Peyer's patch (tissue), 4 donors: ENCODE data around the gene MYMX. TPM values are rescaled to one million over a fixed set of nuclear protein-coding genes. Genes with fewer than 3 reads are reported as not detected.
A peak's percentile ranks its signal among the peaks of the same experiment; 100 is the strongest.

ENCODE experiments used
- DNase-seq, 3 donors: peaks; one replicate each; pipeline ENCODE4 v3.0.0-alpha.2; 2017 to 2019
- H3K27ac ChIP-seq, 4 donors: fragments of 200-600 bp; sonication (generic); one replicate each; pipeline ENCODE4 v1.5.1; 2016 to 2019
- H3K27me3 ChIP-seq, 2 donors: fragments of 200-600 bp; sonication (generic); one replicate each; pipeline ENCODE4 v1.5.1; 2019
- H3K36me3 ChIP-seq, 3 donors: fragments of 200-600 bp; sonication (generic); one replicate each; pipeline ENCODE4 v1.5.1; 2016 to 2019
- H3K4me1 ChIP-seq, 4 donors: fragments of 200-600 bp; sonication (generic); one replicate each; pipeline ENCODE4 v1.5.1; 2016 to 2019
- H3K4me3 ChIP-seq, 4 donors: fragments of 200-600 bp; sonication (generic); 1 replicate in 3 of 4; 2 replicates in 1 of 4; pipeline ENCODE4 v1.5.1; 2016 to 2019; ENCODE audit warnings: mild to moderate bottlenecking in 1 of 4
- H3K9me3 ChIP-seq, 4 donors: fragments of 200-600 bp; sonication (generic); one replicate each; pipeline ENCODE4 v1.5.1; 2016 to 2019; ENCODE audit warnings: mild to moderate bottlenecking in 1 of 4
- CTCF ChIP-seq, 6 experiments: fragments of 450-650 bp in 4 of 6; fragments of 200-600 bp in 2 of 6; sonication (generic) in 1 of 6; IDR thresholded peaks; one replicate each; pipeline ENCODE4 v1.5.1; 2017 to 2019; ENCODE audit warnings: antibody characterized with exemption in 6 of 6, mild to moderate bottlenecking in 3 of 6, moderate library complexity in 1 of 6
- POLR2A ChIP-seq, 2 donors: fragments of 450-650 bp; IDR thresholded peaks; one replicate each; pipeline ENCODE4 v1.5.1; 2017; ENCODE audit warnings: antibody characterized with exemption in 2 of 2, mild to moderate bottlenecking in 2 of 2, moderate library complexity in 2 of 2
- total RNA-seq, 4 donors: library from RNA; depleted of rRNA; stranded (reverse); fragments of >200 nt; gene quantifications; one replicate each; pipeline ENCODE4 v1.1.0, GENCODE V29; 2016

The MYMX gene
- total RNA-seq, 4 donors from 2014 or later, result not detected

DNA sequence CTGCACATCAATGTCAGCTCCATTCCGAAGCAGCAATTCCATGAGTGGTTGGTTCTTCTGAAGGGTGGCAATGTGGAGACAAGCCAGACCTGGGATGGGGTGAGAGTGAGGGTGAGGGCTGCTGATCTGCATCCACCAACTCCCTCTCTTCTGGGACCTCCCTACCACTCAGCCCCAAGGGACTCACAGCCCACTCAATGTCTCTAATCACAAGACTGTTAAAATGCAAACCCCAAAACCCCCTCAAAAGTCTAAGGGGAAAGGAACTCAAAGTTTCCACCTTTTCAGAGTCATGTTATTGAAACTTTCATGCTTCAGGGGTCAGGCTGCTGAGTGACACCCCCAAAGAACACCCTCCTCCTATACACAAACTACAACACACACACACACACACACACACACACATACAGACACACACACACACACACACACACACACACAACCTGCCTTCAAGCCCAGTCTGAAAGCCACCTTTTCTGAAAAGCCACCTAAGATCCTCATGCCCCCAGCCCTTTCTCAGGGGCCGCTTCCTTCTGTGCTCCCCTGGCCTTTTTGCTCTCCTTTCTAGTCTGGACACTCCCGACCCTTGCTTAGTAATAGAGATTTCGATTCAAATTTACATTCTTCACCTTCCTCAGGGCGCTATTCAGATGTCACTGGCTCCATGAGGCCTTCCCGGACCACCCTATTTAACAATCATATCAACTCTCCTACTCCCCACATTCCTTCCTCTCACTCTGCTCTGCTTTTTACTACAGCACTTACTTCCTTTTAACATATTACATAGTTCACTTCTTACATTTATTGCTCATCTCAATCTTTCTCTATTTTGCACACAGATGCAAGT is 43.9 kb downstream of the MYMX start:
- no peaks in the 10 kb centered on the region for H3K9me3 ChIP-seq
- TF ChIP-seq CTCF (IDR thresholded peaks at IDR 0.05), result no peak
- no peak for TF ChIP-seq POLR2A (IDR thresholded peaks at IDR 0.05)
- H3K27me3 ChIP-seq, result no peaks in the 10 kb centered on the region
- H3K4me1 ChIP-seq, result peaks cover 13 to 46% (median 21%) of the 10 kb centered on the region in 4 donors
- peaks cover 0 to 20% (median 0%) of the 10 kb centered on the region in 3 donors for H3K36me3 ChIP-seq
- H3K27ac ChIP-seq, result peak overlapping the region in 1 of 4 donors; percentile 99
- DNase-seq, result peak in 1 of 3 donors; percentile 28
- H3K4me3 ChIP-seq, result no peak overlapping the region

GRCh38 chr6:44261581-44261980 is 44.9 kb downstream of the MYMX start:
- Histone ChIP-seq H3K4me3 (no peak overlapping the region), H3K9me3 (no peaks in the 10 kb centered on the region), H3K27ac (peak overlapping the region in 1 of 4 donors; percentile 99), H3K27me3 (no peaks in the 10 kb centered on the region), H3K36me3 (peaks cover 0 to 20% (median 0%) of the 10 kb centered on the region in 3 donors), H3K4me1 (peaks cover 10 to 40% (median 18%) of the 10 kb centered on the region in 4 donors)
- no peak for TF ChIP-seq POLR2A (IDR thresholded peaks at IDR 0.05)
- no peak for TF ChIP-seq CTCF (IDR thresholded peaks at IDR 0.05)
- no peak for DNase-seq

DNA sequence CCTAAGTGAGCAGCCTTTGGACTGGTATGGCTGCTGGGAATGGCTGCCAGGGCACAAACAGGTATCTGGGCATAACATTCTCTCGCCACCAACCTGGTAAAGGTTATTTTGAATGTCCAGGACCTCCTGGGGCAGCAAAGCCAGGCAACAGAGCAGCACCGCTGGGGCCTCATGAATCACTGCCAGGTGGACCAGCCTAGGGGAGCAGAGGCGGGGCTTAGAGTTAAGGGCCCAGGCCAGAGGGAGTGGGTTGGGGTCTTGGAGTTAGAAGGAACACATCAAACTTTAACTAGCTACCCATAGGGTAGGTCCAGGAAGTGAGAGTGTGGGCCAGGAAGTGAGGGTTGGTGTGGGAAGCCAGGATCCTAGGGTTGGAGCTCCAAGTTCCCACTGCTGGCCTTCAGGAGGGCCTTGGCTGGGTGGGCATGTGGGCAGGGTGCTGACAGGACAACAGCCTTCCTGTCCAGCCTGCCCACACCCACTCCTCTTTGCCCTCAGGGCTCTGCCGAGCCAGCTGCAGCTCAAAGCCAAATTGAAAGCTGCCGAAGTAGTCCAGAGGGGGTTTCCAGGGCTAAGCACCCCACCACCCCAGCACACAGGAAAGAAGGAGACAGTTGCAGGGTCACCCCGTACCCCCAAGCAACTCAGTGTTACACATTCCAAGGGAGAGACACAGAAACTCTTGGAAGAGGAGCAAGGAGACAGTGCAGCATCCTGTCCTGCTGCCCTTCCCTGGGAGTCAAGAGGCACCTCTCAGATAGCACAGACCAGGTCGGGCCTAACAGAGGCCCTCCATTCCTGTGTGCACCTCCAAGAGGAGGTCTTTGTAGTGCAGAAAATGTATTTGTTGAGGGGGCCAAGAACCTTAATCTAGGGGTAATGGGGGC is 46.0 kb downstream of the MYMX start:
- Histone ChIP-seq H3K4me1 (peaks cover 10 to 37% (median 16%) of the 10 kb centered on the region in 4 donors), H3K27ac (peak overlapping the region; percentile 9 to 99 (median 86)), H3K27me3 (no peaks in the 10 kb centered on the region), H3K36me3 (peaks cover 0 to 20% (median 0%) of the 10 kb centered on the region in 3 donors), H3K4me3 (peak overlapping the region; percentile 69 to 83 (median 74)), H3K9me3 (no peaks in the 10 kb centered on the region)
- TF ChIP-seq POLR2A (IDR thresholded peaks at IDR 0.05), result no peak
- no peak for TF ChIP-seq CTCF (IDR thresholded peaks at IDR 0.05)
- DNase-seq, result peak in 2 of 3 donors; percentile 30 to 34

DNA sequence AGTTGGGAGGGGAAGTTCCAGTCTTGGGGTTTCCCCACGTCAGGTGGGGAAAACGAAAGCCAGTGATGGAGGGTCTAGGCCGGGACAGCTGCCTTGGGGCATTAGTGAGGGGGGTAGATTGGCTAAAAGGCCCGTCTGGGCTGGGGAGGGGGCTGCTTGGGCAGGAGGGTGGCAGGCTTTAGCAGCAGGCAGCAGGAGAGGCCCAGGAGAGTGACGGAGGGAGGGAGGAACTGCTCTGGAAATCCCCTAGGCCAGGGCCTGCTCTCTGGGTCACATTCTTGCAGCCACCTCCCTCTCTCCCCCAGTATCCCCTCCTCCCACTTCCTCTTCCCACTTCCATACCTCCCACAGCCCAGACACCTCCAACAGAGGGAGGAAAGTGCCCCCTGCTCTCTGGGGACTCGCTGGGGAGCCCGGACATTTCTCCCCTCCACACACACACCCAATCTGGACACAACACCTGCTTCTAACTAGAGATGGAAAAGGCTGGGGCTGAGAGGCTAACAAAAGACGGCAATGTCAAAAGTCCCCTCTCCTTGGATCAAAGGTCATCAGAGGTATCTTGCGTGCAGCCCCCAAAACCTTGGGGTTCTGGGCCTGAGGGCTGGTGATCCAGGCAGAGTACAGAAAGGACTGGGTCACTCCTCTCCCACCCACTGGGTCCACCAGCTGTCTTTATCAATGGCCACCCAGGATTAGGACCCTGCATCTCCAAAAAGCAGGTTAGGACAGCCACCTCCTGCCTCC is 46.8 kb downstream of the MYMX start:
- Histone ChIP-seq H3K4me1 (peaks cover 10 to 30% (median 15%) of the 10 kb centered on the region in 4 donors), H3K27ac (peak overlapping the region; percentile 79 to 99 (median 86)), H3K9me3 (no peaks in the 10 kb centered on the region), H3K27me3 (no peaks in the 10 kb centered on the region), H3K4me3 (peak overlapping the region; percentile 69 to 83 (median 74)), H3K36me3 (peaks cover 0 to 17% (median 0%) of the 10 kb centered on the region in 3 donors)
- peak in 2 of 3 donors; percentile 51 to 52 for DNase-seq
- no peak for TF ChIP-seq POLR2A (IDR thresholded peaks at IDR 0.05)
- TF ChIP-seq CTCF (IDR thresholded peaks at IDR 0.05), result no peak
